Cardiac fibroblast (primary cell): Measurements from ENCODE around the gene TPGS2.

Experiments
- DNase-seq, 2 donors: peaks; one replicate each; pipeline versions ENCODE4 v3.0.0 to v3.0.0-alpha.2; 2010; ENCODE audit warnings: low read depth in 2 of 2
- H3K4me3 ChIP-seq, 2 donors: replicated peaks in 1 of 2; 1 replicate in 1 of 2; 2 replicates in 1 of 2; pipeline ENCODE4 v1.5.1; 2011; ENCODE audit warnings: low read depth in 2 of 2, low read length in 2 of 2, mild to moderate bottlenecking in 2 of 2, moderate library complexity in 1 of 2
- CTCF ChIP-seq: IDR thresholded peaks from one replicate; pipeline ENCODE4 v1.5.1; 2011; ENCODE audit warnings: low read depth, mild to moderate bottlenecking, low read length, inconsistent platforms

The TPGS2 gene

GRCh38 chr18:36760598-36760997 is 68.2 kb downstream of the TPGS2 start:
- DNase-seq: no peak
- no peak for TF ChIP-seq CTCF
- no peak overlapping the region for H3K4me3 ChIP-seq

- no peak for DNase-seq
- H3K4me3 ChIP-seq: no peak overlapping the region
- no peak for TF ChIP-seq CTCF
Measured at GRCh38 chr18:36759167-36759776, 69.5 kb downstream of the TPGS2 start.

GRCh38 chr18:36758623-36759022 is 70.2 kb downstream of the TPGS2 start:
- no peak for DNase-seq
- TF ChIP-seq CTCF: no peak
- no peak overlapping the region for H3K4me3 ChIP-seq

- peak in 1 of 2 donors; percentile 22 for DNase-seq
- no peak overlapping the region for H3K4me3 ChIP-seq
Measured at GRCh38 chr18:36757991-36758390, 70.8 kb downstream of the TPGS2 start.

GRCh38 chr18:36757081-36757480 is 71.7 kb downstream of the TPGS2 start:
- DNase-seq: peak; percentile 76 to 77
- H3K4me3 ChIP-seq: no peak overlapping the region
- peak; percentile 53 for TF ChIP-seq CTCF

More at GRCh38 chr18:36757991-36758390, 70.8 kb downstream of the TPGS2 start:
- TF ChIP-seq CTCF: no peak

- no peak overlapping the region for H3K4me3 ChIP-seq
- DNase-seq: peak; percentile 17 to 26
Measured at GRCh38 chr18:36756242-36756641, 72.6 kb downstream of the TPGS2 start.

More at GRCh38 chr18:36756242-36756641, 72.6 kb downstream of the TPGS2 start:
- TF ChIP-seq CTCF: no peak
